Liver (tissue), 3 donors: ENCODE measurements around the gene KRT23.

Experiments used
- CTCF ChIP-seq: fragments of 150-350 bp; IDR thresholded peaks from 2 replicates; pipeline ENCODE4 v1.5.1; 2017; ENCODE audit warnings: improper control_type of control experiment, low read depth, low read length; ENCODE audit not compliant: missing input control
- SP1 ChIP-seq: IDR thresholded peaks from 2 replicates; pipeline ENCODE4 v1.6.1; 2018; ENCODE audit warnings: antibody characterized with exemption, mild to moderate bottlenecking
- donor health status: healthy.
- donor health status: healthy.

GRCh38 chr17:40922239-40922638, 15.2 kb downstream of the KRT23 start:
- TF ChIP-seq SP1: no peak
- no peak for TF ChIP-seq CTCF
